SH-SY5Y (cell line): Measurements from ENCODE around the gene TBC1D22A.
A peak's percentile ranks its signal among the peaks of the same experiment; 100 is the strongest.

Experiments used
- GATA2 ChIP-seq: IDR thresholded peaks from 2 replicates; pipeline ENCODE4 v1.6.1; 2011; ENCODE audit warnings: mild to moderate bottlenecking, low read depth, low read length
- GATA3 ChIP-seq: IDR thresholded peaks from 2 replicates; pipeline ENCODE4 v1.6.1; 2011; ENCODE audit warnings: low read depth, mild to moderate bottlenecking, low read length, moderate library complexity

Gene TBC1D22A

GRCh38 chr22:46762238-46763050 lies at the start of gene TBC1D22A:
TSS of gene TBC1D22A (plus strand) at chr22:46762650. CDS start at chr22:46762787, 137 bp downstream.
- TF ChIP-seq GATA3 (no peak), GATA2 (no peak)

GRCh38 chr22:46714550-46714949 lies 47.9 kb upstream of the TBC1D22A start:
- TF ChIP-seq GATA2 (peak; percentile 43; the same call in 1 of the 2 replicates), GATA3 (0 out of 2 replicates have a peak, but pooled peaks have one; percentile 46)

GRCh38 chr22:46719921-46720320 lies 42.5 kb upstream of the TBC1D22A start:
- TF ChIP-seq GATA2: no peak
- no peak for TF ChIP-seq GATA3

- TF ChIP-seq GATA2 (no peak), GATA3 (no peak)
These were observed 40.9 kb upstream of the TBC1D22A start for GRCh38 chr22:46721501-46722085.

GRCh38 chr22:46723882-46724281 lies 38.6 kb upstream of the TBC1D22A start:
- TF ChIP-seq GATA3: no peak
- no peak for TF ChIP-seq GATA2

- TF ChIP-seq GATA2 (no peak), GATA3 (no peak)
These were observed 37.4 kb upstream of the TBC1D22A start for GRCh38 chr22:46725096-46725495.

- no peak for TF ChIP-seq GATA3
These were observed 36.1 kb upstream of the TBC1D22A start for GRCh38 chr22:46726066-46726985.

- no peak for TF ChIP-seq GATA2
- TF ChIP-seq GATA3: no peak
These were observed 35.5 kb upstream of the TBC1D22A start for GRCh38 chr22:46726986-46727317.

GRCh38 chr22:46727813-46728364 lies 34.6 kb upstream of the TBC1D22A start:
- TF ChIP-seq GATA3 (no peak), GATA2 (no peak)

- no peak for TF ChIP-seq GATA3
- TF ChIP-seq GATA2: peak; percentile 61
These were observed 34.0 kb upstream of the TBC1D22A start for GRCh38 chr22:46728470-46728869.

GRCh38 chr22:46730568-46731245 lies 31.7 kb upstream of the TBC1D22A start:
- TF ChIP-seq GATA2: no peak
- TF ChIP-seq GATA3: no peak

- TF ChIP-seq GATA2: no peak
- TF ChIP-seq GATA3: no peak
These were observed 31.0 kb upstream of the TBC1D22A start for GRCh38 chr22:46731246-46732040.

- no peak for TF ChIP-seq GATA3
- no peak for TF ChIP-seq GATA2
These were observed 30.4 kb upstream of the TBC1D22A start for GRCh38 chr22:46732041-46732379.
